HepG2 (cell line): ENCODE measurements around the gene ZBTB18. TPM values are rescaled to one million over a fixed set of nuclear protein-coding genes. Genes with fewer than 3 reads are reported as not detected.

Experiments used
- ATAC-seq: fragments of 200-7000 bp; cut with Tn5 transposase; 3 replicates; pipeline ENCODE4 v1.9.1; 2020; ENCODE audit warnings: mild to moderate bottlenecking, moderate library complexity
- BruUV-seq: library from RNA; stranded (reverse); fragments of 400-500 nt; replicated peaks from 2 replicates; lab custom pipeline; 2021; lab: Mats Ljungman, UMichigan
- CTCF ChIA-PET: fragments of 300-600 bp; formaldehyde crosslinking; extraction: SDS; loops from one replicate; lab custom pipeline; 2021; ENCODE audit warnings: low total read pairs, inconsistent platforms, low intra/inter-chr PET ratio; lab: Yijun Ruan, JAX
- POLR2A ChIA-PET: fragments of 350-600 bp; sonication (Branson Sonifier 250); formaldehyde crosslinking; loops from one replicate; lab custom pipeline; 2020; ENCODE audit warnings: antibody characterized with exemption, inconsistent platforms; lab: Yijun Ruan, JAX
- DNase-seq: peaks from one replicate; pipeline ENCODE4 v3.0.0-alpha.2; 2015; ENCODE audit warnings: low spot score
- FAIRE-seq: peaks from 3 replicates; lab custom pipeline; 2011; peaks lifted over from hg19 to GRCh38; lab: Jason Lieb, UNC
- H2AFZ ChIP-seq: one replicate; pipeline ENCODE4 v1.6.1; 2011; ENCODE audit warnings: low read length, inconsistent platforms
- H3K27ac ChIP-seq: fragments of 300-600 bp; 3 replicates; pipeline ENCODE4 v1.8.0; 2011; ENCODE audit warnings: mixed run types, mild to moderate bottlenecking, mixed read lengths, low read length, inconsistent platforms; ENCODE audit not compliant: insufficient read depth; ENCODE audit errors: extremely low read length
- H3K27me3 ChIP-seq, 2 experiments: fragments of 200-600 bp in 1 of 2; 2 replicates in 1 of 2; 3 replicates in 1 of 2; pipeline versions ENCODE4 v1.6.0 to v1.8.0; 2011; ENCODE audit warnings: low read length in 2 of 2, mild to moderate bottlenecking in 2 of 2, moderate library complexity in 2 of 2, inconsistent platforms in 1 of 2; ENCODE audit not compliant: insufficient read depth in 2 of 2, control insufficient read depth in 1 of 2
- H3K36me3 ChIP-seq, 2 experiments: fragments of 200-600 bp in 1 of 2; replicated peaks in 1 of 2; 2 replicates in 1 of 2; 3 replicates in 1 of 2; pipeline versions ENCODE4 v1.5.1 to v1.8.0; 2011; ENCODE audit warnings: low read length in 2 of 2, inconsistent platforms in 1 of 2; ENCODE audit not compliant: insufficient read depth in 2 of 2, control insufficient read depth in 1 of 2
- H3K4me1 ChIP-seq: 2 replicates; pipeline ENCODE4 v1.5.1; 2012; ENCODE audit warnings: low read length, inconsistent platforms; ENCODE audit not compliant: insufficient read depth
- H3K4me2 ChIP-seq: 2 replicates; pipeline ENCODE4 v1.6.0; 2011; ENCODE audit warnings: low read depth, low read length, inconsistent platforms
- H3K4me3 ChIP-seq, 3 experiments: fragments of 200-600 bp in 1 of 3; sonication (generic), shearing (Covaris generic) in 1 of 3; replicated peaks in 1 of 3; 2 replicates each; pipeline ENCODE4 v1.5.1; 2011 to 2016; ENCODE audit warnings: low read length in 3 of 3, inconsistent platforms in 2 of 3, low read depth in 2 of 3, mild to moderate bottlenecking in 2 of 3, control low read depth in 1 of 3, mixed read lengths in 1 of 3; ENCODE audit not compliant: insufficient read depth in 1 of 3
- H3K79me2 ChIP-seq: one replicate; pipeline ENCODE4 v1.6.1; 2011; ENCODE audit warnings: low read length, inconsistent platforms; ENCODE audit not compliant: insufficient read depth
- H3K9ac ChIP-seq: 2 replicates; pipeline ENCODE4 v1.6.0; 2011; ENCODE audit warnings: mild to moderate bottlenecking, low read depth, low read length, inconsistent platforms; ENCODE audit not compliant: insufficient read depth
- H3K9me3 ChIP-seq: 2 replicates; pipeline ENCODE4 v1.5.1; 2012; ENCODE audit warnings: mild to moderate bottlenecking, low read length
- H4K20me1 ChIP-seq: 2 replicates; pipeline ENCODE4 v1.6.0; 2011; ENCODE audit warnings: inconsistent platforms, mild to moderate bottlenecking, low read length, moderate library complexity; ENCODE audit not compliant: insufficient read depth
- AGO2 ChIP-seq: fragments of 200-400 bp; formaldehyde crosslinking; optimal IDR thresholded peaks from 2 replicates; pipeline ENCODE3; 2017; ENCODE audit warnings: mild to moderate bottlenecking, low read depth, low read length, moderate library complexity
- ASH2L ChIP-seq: fragments of 300-600, 200-600 bp; sonication (generic); IDR thresholded peaks from 2 replicates; pipeline ENCODE4 v1.7.0; 2017; ENCODE audit warnings: low read depth, mild to moderate bottlenecking, moderate library complexity, mixed read lengths, low read length; ENCODE audit not compliant: insufficient read length
- ZNF441 ChIP-seq: sonication (generic); formaldehyde crosslinking; IDR thresholded peaks from 2 replicates; pipeline ENCODE4 v1.7.0; 2021; ENCODE audit warnings: missing genetic modification reagents, borderline replicate concordance
- WGBS: methylation state at CpG from one replicate; pipeline ENCODE4 v1.1.6; 2017; ENCODE audit warnings: low lambda C conversion rate; 5-methylcytosine and 5-hydroxymethylcytosine counted together
- in situ Hi-C: cut with HindIII; loops from 2 replicates; pipeline ENCODE4 v1.10.0; 2017; ENCODE audit warnings: low pct_unique_long_range_greater_than_20kb; ENCODE audit not compliant: extremely low pct_ligation_motif_present
- intact Hi-C: fragments of 100-400 bp; cut with micrococcal nuclease; formaldehyde crosslinking; loops from one replicate; pipeline ENCODE4 v1.10.0; 2022; ENCODE audit not compliant: unreplicated experiment
- polyA plus RNA-seq, 8 experiments: library from polyadenylated mRNA; depleted of rRNA in 3 of 8; stranded (reverse) in 7 of 8; unstranded in 1 of 8; fragments of >200 nt; fragmentation: Illumina TruSeq in 4 of 8; extraction: Trizol in 4 of 8; gene quantifications; 2 replicates each; pipeline versions ENCODE4 v1.2.1 to v1.2.3, GENCODE V29; 2011 to 2016; ENCODE audit warnings: low read depth in 4 of 8, missing spikeins in 1 of 8, mixed read lengths in 1 of 8; ENCODE audit not compliant: insufficient read depth in 1 of 8
- total RNA-seq, 5 experiments: library from RNA; depleted of rRNA; stranded (reverse); fragments of >200 nt; fragmentation: Illumina TruSeq; extraction: Trizol; gene quantifications; 2 replicates each; pipeline ENCODE4 v1.2.3, GENCODE V29; 2016; ENCODE audit warnings: low read depth in 1 of 5

The ZBTB18 gene
- total and polyA plus RNA-seq, 2 of the 13 experiments (the other 11 are each of a cell fraction or from before 2014, with no cell fraction given) = 3.1 to 4.3 TPM

GRCh38 chr1:244062156-244062725 lies 11.2 kb downstream of the ZBTB18 start:
- CTCF ChIA-PET = no interaction called here
- intact Hi-C loops = no loop called here
- no peak overlapping the region for H3K4me3 ChIP-seq
- BruUV-seq = no TSS peak
- H3K27me3 ChIP-seq = no peaks in the 10 kb centered on the region
- no peak overlapping the region for H3K27ac ChIP-seq
- peaks cover 32% of the 10 kb centered on the region for H3K4me1 ChIP-seq
- 80% methylated on average over 4 of the region's 4 CpGs for WGBS
- TF ChIP-seq ASH2L = no peak
- TF ChIP-seq, all 625 proteins: peak for 0
- DNase-seq (no peak), ATAC-seq (no peak), FAIRE-seq (no peak)
- Histone ChIP-seq H3K4me2 (no peak overlapping the region), H3K79me2 (no peaks in the 10 kb centered on the region), H3K9ac (no peak overlapping the region), H2AFZ (no peak overlapping the region), H3K36me3 (no peaks in the 10 kb centered on the region), H3K9me3 (no peaks in the 10 kb centered on the region), H4K20me1 (no peaks in the 10 kb centered on the region)
- POLR2A ChIA-PET = no interaction called here
- in situ Hi-C loops = no loop called here

- Histone ChIP-seq H4K20me1 (no peaks in the 10 kb centered on the region), H3K4me2 (no peak overlapping the region), H3K36me3 (no peaks in the 10 kb centered on the region), H3K4me3 (no peak overlapping the region), H3K79me2 (no peaks in the 10 kb centered on the region), H3K27ac (no peak overlapping the region), H2AFZ (no peak overlapping the region), H3K27me3 (no peaks in the 10 kb centered on the region), H3K9me3 (no peaks in the 10 kb centered on the region), H3K9ac (no peak overlapping the region), H3K4me1 (peaks cover 45% of the 10 kb centered on the region)
- ATAC-seq (no peak), FAIRE-seq (no peak), DNase-seq (no peak)
- TF ChIP-seq AGO2 (no peak), ZNF441 (CRISPR knock-in tag) (no peak)
- no TSS peak for BruUV-seq
- WGBS = 24% methylated on average over 6 of the region's 6 CpGs
- intact Hi-C loops = no loop called here
- in situ Hi-C loops = no loop called here
- ChIA-PET CTCF (no interaction called here), POLR2A (no interaction called here)
Measured at GRCh38 chr1:244063498-244063897, 12.4 kb downstream of the ZBTB18 start.
